Activated CD8-positive, alpha-beta memory T cell treated with anti-CD3 and anti-CD28 coated beads, Interleukin-2, amount 50 U/mL, for 24 hours (primary cell): ENCODE measurements around the gene MDP1.
"Not testable (repeated sequence)": the region's sequence is repeated elsewhere in the genome, so short reads cannot be mapped to it uniquely, and the experiment has no call there.

Experiments
- DNase-seq: peaks from one replicate; pipeline ENCODE4 v3.0.0-alpha.2; 2020; ENCODE audit errors: extremely low read depth

Gene MDP1

DNA sequence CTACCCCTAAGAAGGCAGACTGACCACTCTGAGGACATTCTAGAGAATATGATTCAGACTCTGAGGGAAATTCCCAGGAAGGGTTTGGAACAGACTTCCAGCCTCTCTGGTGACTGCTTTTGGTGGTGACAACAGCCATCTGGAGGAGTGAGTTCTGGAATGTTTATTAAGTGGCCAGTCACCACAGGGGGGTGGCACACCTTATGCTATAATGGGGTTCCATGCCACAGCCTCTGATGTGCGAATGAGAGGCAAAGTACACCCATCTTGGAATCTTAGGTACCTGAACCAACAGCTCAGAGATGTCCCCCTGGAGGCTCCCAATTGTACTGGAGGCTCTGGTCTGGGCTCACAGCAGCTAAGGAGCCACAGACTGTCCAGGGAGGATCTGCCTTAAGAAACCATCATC is 36.0 kb upstream of the MDP1 start:
- DNase-seq, result no peak

DNA sequence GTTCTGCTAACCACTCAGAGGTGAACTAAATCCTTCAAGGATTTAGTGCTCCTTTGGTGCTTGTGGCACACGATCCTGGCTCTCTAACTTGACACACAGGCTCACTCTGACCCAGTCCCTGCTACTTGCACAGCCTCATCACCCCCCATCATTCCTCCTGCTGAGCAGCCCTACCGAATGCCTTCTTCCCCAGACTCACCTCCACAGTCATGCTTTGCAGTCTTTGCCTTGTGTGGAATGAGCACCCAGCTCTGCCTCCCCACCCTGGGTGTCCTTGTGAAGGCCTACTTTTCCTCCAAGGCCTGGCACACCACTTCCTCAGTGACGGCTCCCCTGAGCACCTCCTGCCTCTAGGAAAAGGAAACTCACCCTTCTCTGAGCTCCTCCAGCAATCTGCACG is 34.5 kb upstream of the MDP1 start:
- no peak for DNase-seq

DNA sequence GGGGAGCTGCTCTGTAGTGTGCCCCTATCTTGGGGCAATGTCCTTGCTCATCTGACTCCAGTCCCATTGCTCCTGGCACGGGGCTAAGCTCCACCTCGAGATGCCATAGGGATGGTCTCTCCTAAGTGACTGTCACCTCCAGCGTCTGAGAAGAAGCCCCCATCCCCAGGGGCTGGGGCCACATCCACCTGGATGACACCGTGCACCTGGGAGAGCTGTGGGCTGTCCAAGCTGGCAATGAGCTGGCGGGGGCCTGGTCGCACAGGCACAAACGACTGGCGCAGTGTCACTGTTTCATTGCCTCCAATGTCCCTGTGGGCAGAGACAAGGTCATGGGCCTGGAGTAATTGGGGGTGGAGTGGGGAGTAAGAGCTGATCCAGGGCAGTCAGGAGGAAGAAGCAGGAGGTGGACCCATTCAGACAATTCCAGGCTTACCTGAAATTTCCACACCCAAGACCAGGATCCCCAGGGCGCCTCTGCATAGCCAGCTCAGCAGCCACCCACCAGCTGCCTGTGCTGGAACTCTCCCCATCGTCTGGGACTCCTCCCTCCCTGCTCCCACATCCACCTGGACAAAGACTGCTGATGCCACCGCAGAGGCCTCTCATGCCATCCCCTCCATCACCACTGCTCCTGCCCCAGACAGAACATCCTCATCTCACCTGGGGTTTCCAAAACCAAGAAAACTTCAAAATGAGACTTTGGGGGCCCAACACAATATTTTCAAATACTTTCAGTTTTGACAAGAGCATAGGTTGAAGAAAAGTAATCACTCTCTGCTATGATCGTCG is 33.6 kb upstream of the MDP1 start:
- DNase-seq, result no peak

DNA sequence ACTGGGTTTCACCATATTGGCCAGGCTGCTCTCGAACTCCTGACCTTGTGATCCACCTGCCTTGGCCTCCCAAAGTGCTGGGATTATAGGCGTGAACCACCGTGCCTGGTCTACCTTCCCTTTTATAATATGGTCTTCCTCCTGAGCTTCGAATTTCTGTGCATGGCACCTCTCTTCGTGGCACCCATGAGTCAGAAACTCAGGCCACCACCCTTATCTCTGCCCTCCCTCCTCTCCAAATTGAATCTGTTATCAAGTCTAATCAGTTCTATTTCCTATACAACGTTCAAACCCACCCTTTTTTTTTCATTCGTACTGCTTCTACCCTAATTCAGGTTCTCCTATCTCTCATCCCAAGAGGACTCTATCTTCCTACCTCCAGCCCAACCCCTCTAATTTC is 31.6 kb upstream of the MDP1 start:
- no peak for DNase-seq

DNA sequence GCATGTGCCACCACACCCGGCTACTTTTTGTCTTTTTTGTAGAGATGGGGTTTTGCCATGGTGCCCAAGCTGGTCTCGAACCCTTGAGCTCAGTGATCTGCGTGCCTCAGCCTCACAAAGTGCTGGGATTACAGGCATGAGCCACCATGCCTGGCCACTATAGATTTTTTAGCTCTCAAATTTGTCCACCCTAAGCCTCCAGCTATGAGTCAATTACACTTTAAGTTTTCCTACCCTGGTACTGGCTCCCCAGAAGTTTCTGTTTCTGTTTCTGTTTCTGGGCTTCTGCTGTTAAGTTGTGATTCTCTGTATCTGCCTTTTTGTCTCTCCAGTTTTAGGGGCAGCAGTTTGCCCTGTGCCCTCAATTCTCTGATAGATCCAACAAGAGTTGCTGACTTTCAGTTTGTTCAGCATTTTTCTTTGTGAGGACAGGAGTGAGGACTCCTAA is 30.9 kb upstream of the MDP1 start:
- DNase-seq, result no peak

DNA sequence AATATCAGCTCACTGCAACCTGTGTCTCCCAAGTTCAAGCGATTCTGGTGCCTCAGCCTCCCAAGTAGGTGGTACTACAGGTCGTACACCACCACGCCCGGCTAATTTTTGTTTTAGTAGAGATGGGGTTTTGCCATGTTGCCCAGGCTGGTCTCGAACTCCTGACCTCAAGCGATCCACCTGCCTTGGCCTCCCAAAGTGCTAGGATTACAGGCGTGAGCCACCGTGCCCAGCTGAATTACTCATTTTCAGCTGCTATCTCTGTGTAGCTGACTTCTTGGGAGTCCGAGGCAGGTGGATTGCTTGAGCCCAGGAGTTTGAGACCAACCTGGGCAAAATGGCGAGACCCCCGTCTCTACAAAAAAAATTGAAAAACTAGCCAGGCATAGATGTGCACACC is 29.5 kb upstream of the MDP1 start:
- DNase-seq, result not testable (repeated sequence)

DNA sequence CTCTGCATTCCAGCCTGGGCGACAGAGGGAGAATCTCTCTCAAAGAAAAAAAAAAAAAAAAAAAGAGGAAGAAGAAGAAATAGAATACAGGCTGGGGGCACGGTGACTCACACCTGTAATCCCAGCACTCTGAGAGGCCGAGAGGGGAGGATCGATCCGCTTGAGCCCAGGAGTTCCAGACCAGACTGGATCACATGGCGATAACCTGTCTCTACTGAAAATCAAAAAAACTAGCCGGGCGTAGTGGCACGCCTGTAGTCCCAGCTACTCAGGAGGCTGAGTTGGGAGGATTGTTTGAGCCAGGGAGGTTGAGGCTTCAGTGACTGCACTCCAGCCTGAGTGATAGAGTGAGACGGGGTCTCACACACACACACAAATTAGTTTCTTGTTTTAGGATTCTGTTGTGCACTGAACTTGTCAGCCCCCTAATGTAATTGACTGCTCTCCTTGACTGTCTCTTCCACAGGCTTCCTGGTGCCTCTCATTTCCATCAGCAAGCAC is 27.5 kb upstream of the MDP1 start:
- no peak for DNase-seq

DNA sequence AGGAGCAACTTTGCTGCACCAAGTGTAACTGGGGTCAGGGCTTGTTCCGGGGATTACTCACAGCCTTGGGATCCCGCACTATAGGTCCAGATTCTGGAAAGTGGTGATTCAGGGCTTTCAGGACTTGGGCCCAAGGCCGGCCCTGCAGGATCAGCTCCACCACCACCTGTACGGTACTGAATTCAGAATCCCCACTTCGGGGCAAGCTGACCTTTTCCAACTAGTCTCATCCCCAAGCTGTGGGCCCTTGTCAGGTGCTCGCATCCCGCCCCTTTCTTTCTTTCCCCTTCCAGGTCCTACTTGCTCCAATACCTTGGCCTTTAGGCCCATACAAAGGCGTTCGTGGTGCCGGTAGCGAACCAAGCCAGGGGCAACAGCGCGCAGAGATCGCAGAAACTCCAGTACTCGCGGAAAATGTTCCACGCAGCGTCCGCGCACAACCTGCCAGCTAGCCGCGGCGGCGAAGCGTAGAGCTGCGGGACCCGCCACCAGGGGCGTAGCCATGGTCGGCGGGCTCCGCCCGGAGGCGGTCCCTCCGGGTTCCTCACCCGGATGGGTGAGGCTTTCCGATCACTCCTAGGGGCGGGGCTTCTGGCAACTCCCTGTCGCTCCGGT is 26.1 kb upstream of the MDP1 start:
- peak; percentile 81 for DNase-seq

DNA sequence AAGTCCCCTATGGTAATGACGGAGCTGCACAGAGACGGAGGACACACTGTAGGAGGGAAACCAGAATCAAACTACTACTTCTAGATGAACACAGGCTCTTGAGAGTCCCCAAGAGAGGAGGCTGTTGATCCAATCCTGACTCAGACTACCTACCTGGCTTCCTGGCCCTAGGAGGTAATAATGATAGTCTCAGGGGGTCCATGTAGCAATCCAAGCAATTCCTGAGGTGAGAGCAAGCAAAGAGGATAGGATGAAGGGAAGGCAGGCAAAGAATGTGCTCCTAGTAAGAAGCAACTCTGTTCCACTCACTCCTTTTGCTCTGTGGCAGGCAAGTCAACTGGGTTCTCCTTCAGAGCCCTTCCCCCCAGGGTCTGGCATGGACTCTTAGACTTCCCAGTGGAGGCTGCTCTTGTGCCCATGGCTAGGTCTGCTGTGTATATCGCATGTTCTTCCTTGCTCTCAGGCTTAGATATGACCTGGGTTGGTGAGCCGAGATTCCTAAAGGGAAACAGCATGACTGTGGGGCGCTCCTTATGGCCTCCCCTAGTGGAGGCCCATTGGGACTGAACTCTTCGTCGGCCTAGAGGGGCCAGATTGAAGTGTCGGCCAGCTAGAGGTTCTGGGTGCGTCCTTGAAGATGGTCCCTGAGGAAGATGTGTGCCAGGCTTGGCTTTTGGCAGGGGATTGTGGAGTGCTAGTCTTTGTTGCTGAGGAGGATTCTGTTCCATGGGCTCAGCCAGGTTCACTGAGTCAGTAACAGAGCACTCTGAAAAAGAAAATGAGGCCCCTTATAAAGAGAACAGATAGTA is 24.4 kb upstream of the MDP1 start:
- DNase-seq, result no peak

DNA sequence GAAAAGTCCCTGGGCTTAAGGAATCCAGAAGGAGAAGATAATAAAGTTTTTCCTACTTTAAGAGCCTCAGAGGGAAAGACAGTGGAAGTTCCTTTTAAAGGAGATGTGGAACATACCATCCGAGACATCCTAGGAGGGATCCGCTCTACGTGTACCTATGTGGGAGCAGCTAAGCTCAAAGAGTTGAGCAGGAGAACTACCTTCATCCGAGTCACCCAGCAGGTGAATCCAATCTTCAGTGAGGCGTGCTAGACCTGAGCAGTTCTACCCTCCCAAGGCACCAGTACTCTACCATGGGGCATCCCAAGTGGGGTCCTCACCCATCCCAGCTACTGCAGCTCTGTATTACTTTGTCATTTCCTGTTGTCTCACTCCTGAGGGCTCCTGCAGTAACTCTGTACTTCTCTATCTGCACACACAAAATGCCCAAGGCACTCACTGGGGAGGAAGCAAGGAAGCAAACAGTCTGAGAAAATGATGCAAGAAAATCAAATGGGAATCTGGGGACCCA is 22.7 kb upstream of the MDP1 start:
- no peak for DNase-seq

DNA sequence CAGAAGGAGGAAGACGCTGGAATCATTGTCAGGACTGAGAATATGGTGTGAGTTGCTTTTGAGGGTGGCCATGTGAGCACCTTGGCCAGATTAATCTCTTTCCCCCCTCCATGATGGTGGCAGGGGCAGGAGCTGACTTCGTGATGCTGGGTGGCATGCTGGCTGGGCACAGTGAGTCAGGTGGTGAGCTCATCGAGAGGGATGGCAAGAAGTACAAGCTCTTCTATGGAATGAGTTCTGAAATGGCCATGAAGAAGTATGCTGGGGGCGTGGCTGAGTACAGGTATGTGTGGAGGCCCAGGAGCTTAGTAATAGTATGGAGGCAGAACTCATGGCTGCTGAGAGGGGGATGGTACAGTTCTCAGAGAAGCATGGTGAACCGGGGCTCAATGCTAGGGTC is 22.3 kb upstream of the MDP1 start:
- no peak for DNase-seq

DNA sequence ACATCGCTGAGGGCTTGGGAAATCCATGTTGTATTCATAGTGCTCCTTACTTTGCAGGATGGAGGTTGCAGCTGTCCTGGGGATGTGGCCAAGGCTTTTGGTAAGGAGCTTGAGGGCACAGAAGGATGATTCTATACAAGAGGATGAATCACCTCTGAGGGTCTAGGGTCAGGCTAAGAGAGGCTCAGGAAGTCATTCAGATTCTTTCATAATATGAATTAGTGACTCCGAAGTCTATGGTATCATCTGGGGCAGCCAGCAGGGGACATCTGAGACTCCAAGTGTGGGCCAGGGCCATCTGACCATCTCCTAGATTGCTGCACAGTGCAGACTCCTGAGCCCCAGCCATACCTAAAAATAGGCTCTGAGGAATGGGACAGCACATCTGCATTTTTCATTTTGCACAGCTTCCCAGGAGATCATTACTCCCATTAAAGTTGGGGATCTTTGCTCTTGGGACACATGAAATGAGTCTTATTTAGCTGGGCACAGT is 21.6 kb upstream of the MDP1 start:
- no peak for DNase-seq

DNA sequence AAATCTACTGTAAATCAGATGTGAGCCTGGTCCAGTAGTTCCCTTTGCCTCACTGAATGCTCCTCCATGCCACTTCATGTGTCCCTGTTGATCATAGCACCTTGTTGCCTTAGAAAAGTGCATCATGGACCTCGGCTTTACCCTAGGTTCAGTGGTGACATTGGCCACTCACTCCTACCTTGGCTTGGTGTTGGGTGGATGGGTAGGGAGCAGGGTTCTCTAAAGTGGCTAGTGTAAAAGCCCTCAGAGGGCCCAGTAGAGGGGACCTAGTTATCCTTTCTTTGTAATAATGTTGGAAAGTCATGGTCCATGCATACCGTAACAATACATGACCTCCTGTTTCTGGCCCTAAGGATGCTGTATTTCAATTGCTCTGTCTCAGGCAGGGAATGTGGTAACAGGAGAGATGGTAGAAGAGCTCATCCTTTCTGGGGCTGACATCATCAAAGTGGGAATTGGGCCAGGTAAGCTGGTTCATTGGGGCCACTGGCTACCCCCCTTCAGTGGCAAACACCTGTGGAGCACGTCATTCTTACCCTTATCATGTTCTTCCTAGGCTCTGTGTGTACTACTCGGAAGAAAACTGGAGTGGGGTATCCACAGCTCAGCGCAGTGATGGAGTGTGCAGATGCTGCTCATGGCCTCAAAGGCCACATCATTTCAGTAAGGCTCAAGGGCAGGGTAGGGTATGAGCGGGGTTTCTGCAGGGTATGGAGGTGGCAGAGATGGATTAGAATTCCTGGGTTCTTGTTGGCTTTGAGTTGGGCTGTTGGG is 21.0 kb upstream of the MDP1 start:
- no peak for DNase-seq

DNA sequence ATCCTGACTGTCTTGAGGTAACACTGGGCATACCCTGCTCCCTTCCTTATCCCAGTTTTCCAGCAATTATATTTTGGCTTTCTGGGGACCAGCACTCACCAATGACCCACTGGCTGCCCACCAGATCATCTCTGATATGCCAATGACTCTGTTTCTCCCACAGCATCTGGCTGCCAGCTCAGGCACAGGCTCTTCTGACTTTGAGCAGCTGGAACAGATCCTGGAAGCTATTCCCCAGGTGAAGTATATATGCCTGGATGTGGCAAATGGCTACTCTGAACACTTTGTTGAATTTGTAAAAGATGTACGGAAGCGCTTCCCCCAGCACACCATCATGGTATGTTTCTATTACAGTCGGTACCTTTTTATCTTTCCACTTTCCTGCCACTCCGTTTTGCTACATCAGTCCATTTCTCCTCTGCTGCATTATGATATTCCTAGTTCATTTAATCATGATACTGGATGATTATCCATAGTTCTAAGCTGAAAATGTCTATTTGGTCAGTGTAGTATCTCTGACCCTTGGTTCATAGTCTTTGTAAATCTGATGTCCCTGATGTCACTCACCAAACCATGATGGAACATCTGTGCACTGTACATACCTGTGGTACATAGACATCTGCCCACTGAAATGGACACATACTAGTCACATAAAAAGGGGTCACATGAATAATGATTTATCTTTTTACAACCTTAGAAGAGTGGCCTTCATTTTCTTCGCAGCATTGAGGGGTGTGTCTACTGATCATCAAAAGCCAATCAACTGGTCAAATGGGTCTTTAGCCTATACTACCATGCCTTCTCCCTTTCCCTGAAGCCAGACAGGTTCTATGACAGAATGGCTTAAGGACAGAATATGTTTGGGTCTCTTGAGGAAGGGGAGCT is 20.2 kb upstream of the MDP1 start:
- DNase-seq, result no peak

DNA sequence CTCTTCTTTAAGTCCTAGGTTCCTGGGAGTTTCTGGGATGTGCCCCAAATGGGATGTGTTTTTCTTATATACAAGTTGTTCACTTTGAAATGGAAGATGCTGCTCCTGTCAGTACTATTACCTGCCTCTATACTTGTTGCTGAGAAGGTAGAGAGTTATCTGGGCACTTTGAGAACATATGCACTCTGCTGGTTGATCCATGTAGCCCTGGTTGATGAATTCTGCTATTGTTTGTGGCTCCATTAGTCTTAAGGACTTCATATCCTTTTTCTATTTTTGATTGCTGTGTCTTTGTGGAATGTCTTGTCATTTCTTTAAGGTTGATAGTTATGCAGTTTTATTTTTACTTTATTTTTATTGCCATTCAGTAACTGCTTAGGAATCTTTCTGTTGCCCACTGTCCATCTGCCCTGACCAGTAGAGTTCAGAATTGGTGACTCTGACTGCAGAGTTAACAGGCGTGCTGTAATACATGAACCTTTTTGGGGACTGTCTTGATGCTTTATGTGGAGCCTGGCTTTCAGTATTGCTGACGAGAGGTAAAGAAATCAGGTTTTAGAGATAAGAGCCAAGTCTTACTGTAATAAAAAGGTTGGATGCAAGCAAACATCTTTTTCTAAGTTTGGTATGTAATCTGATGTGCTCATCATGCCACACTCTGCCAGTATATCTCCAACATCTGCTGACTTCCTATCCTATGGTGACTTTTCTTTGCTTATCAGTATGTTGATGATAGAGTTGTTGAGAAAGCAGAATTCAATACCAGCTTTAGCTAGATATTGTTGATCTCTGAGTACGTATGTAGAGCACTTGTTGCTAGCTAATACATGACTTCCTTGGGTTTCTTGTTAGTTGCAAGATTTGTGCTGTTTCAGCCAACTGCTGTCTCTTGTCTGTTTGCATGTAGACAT is 18.5 kb upstream of the MDP1 start:
- no peak for DNase-seq

DNA sequence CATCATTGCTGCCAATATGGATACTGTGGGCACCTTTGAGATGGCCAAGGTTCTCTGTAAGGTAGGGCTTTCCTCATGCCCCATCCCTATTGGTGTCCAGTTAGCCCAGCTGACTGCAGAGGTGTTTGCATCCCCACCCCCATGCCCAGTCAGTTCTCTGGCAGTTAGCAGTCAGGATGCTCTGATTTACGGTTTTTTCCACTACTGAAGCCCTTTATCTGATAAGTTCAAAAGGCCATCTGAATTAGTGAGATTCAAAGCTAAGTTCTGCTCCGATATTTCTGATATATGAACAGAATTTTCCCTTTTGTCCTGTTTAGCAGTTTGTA is 17.6 kb upstream of the MDP1 start:
- no peak for DNase-seq

DNA sequence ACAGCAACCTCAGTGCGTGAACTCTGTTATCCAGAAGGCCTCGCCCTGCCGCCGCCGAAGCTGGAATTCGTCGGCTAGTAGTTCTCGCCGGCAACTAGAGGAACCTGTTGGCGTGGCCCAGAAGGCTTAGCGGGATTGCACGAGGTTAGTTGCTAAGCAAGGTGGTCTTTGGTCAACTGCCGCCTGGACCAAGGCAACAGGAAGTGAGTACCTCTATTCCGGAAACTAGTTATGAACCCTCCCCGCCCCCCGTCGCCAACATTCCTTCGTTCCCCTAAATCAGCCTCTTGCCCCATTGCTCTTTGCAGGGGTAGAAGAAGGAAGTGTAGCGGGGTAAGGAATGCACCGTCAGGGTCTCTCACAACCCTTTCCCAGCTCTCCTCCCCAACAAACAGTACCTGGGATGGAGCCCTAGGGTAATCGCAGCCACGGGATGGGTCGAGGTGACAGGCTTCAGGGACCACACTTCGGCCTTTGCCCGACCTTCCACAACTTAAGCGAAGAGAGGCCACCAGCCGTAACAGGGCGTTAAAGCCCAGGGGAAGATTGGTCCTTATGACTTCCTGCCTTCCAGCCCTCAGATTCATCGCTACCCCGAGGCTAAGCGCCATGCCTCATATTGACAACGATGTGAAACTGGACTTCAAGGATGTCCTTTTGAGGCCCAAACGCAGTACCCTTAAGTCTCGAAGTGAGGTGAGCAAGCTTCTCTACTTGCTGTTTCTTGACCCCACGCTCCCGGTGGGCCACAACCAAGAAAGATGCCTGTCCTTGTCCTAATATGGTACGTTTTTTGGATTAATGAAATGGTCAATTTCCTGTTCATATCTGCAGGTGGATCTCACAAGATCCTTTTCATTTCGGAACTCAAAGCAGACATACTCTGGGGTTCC is 17.0 kb upstream of the MDP1 start, which contains the start of gene GMPR2:
Gene GMPR2 (plus strand): TSS at position 285 of the 893 bp plus-strand sequence. CDS start 325 bp downstream, at position 610.
- DNase-seq, result peak; percentile 35

DNA sequence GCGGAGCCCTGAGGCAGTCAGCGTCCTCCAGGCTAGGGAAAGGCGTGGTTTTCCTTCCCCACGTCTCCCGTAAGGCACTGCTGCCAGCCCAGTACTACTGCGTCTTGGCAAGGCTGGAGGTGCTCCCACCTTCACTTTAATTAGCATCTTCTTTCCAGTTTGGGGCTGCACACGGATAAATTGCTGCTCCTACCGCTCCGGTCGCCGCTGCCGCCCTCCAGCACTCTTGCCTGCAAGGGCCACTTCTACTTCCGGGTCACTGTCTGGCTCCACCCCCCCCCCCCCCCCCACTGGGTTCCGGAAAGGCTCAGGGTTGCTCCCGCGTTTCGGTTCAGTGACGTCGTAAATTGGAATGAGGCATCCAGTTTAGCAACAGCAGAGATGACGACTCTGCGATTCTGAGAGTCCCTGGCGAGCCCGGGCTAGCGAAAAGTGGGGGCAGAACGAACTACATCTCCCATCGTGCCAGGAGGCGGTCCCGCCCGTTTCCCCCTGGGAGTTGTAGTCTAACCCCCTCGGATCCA is 16.3 kb upstream of the MDP1 start, which contains the start of gene NEDD8:
Gene NEDD8 (minus strand): TSS at position 247 of the 524 bp plus-strand sequence. CDS start 100 bp downstream, at position 147.
- peak; percentile 83 for DNase-seq
